ENCODE data around the gene KRT71.

The KRT71 gene

GRCh38 chr12:52580496-52580895 lies 27.6 kb upstream of the KRT71 start:
- ChIA-PET POLR2A (ENCODE audit: low non-redundant PET) (interaction anchor here (0.5 to 0.6 kb wide), 3 partner anchors 156 to 467 kb away, joined by 3 read pairs; no protein-coding TSS in a partner anchor), CTCF (interaction anchor here (0.6 to 4.1 kb wide), 7 partner anchors 36 to 329 kb away, joined by 3 to 39 read pairs (median 5); no protein-coding TSS in a partner anchor)
- H3K27ac ChIP-seq = peak overlapping the region; percentile 92
- TF ChIP-seq CTCF (conservative IDR thresholded peaks at IDR 0.05; ENCODE audit: low read depth) = no peak
- DNase-seq (ENCODE audit: low spot score) = peak; percentile 5

GRCh38 chr12:52579468-52580465 lies 26.8 kb upstream of the KRT71 start:
- peak overlapping the region; percentile 92 for H3K27ac ChIP-seq
- TF ChIP-seq CTCF (conservative IDR thresholded peaks at IDR 0.05; ENCODE audit: low read depth) = no peak
- peak; percentile 90 for DNase-seq (ENCODE audit: low spot score)
- POLR2A ChIA-PET (ENCODE audit: low non-redundant PET) = interaction anchor here (0.5 to 0.6 kb wide), 3 partner anchors 155 to 468 kb away, joined by 3 read pairs; no protein-coding TSS in a partner anchor
- CTCF ChIA-PET = interaction anchor here (0.6 to 1.8 kb wide), 6 partner anchors 66 to 328 kb away, joined by 3 to 5 read pairs (median 4); no protein-coding TSS in a partner anchor

GRCh38 chr12:52578469-52578868 lies 25.5 kb upstream of the KRT71 start:
- DNase-seq (ENCODE audit: low spot score) = no peak
- peak overlapping the region; percentile 69 for H3K27ac ChIP-seq
- no peak for TF ChIP-seq CTCF (conservative IDR thresholded peaks at IDR 0.05; ENCODE audit: low read depth)
- ChIA-PET POLR2A (ENCODE audit: low non-redundant PET) (interaction anchor here (0.6 kb wide), 1 partner anchor 58 kb away, joined by 3 read pairs; the partner anchor contains the start of gene KRT5), CTCF (interaction anchor here (0.5 to 1.3 kb wide), 2 partner anchors 206 to 286 kb away, joined by 3 to 7 read pairs; no protein-coding TSS in a partner anchor)

GRCh38 chr12:52577316-52577715 lies 24.4 kb upstream of the KRT71 start:
- no peak for TF ChIP-seq CTCF (conservative IDR thresholded peaks at IDR 0.05; ENCODE audit: low read depth)
- ChIA-PET CTCF (interaction anchor here (1.3 kb wide), 1 partner anchor 205 kb away, joined by 7 read pairs; no protein-coding TSS in a partner anchor), POLR2A (ENCODE audit: low non-redundant PET) (no interaction called here)
- no peak for DNase-seq (ENCODE audit: low spot score)
- H3K27ac ChIP-seq = peak overlapping the region; percentile 69; the same call in 1 of the 2 replicates

- CTCF ChIA-PET = no interaction called here
- POLR2A ChIA-PET (ENCODE audit: low non-redundant PET) = no interaction called here
These were observed 23.0 kb upstream of the KRT71 start for GRCh38 chr12:52575948-52576347.

More at GRCh38 chr12:52575948-52576347, 23.0 kb upstream of the KRT71 start:
- DNase-seq (ENCODE audit: low spot score) = no peak
- TF ChIP-seq CTCF (conservative IDR thresholded peaks at IDR 0.05; ENCODE audit: low read depth) = no peak
- no peak overlapping the region for H3K27ac ChIP-seq
